NCI-H1930 (cell line): Measurements from ENCODE around the gene IL12B.
"Not testable (repeated sequence)": the region's sequence is repeated elsewhere in the genome, so short reads cannot be mapped to it uniquely, and the experiment has no call there.

Experiments
- DNase-seq, 2 experiments: peaks; one replicate each; lab custom pipeline; 2025; lab: John Stamatoyannopoulos, UW

IL12B gene

GRCh38 chr5:159330131-159330800 is at the start of gene IL12B:
TSS of gene IL12B (minus strand) at chr5:159330487. CDS start at chr5:159326782, 3,705 bp downstream.
- DNase-seq: no peak

GRCh38 chr5:159377653-159378052 is 47.4 kb upstream of the IL12B start:
- DNase-seq: no peak

- DNase-seq: not testable (repeated sequence)
Measured at GRCh38 chr5:159367866-159368265, 37.6 kb upstream of the IL12B start.

GRCh38 chr5:159366776-159367175 is 36.5 kb upstream of the IL12B start:
- not testable (repeated sequence) for DNase-seq

- no peak for DNase-seq
Measured at GRCh38 chr5:159362220-159362619, 31.9 kb upstream of the IL12B start.

- not testable (repeated sequence) for DNase-seq
Measured at GRCh38 chr5:159359871-159360270, 29.6 kb upstream of the IL12B start.

- DNase-seq: no peak
Measured at GRCh38 chr5:159359408-159359807, 29.1 kb upstream of the IL12B start.

GRCh38 chr5:159353661-159354252 is 23.5 kb upstream of the IL12B start:
- no peak for DNase-seq

- not testable (repeated sequence) for DNase-seq
Measured at GRCh38 chr5:159350644-159351043, 20.4 kb upstream of the IL12B start.

- not testable (repeated sequence) for DNase-seq
Measured at GRCh38 chr5:159350216-159350615, 19.9 kb upstream of the IL12B start.

GRCh38 chr5:159345861-159346260 is 15.6 kb upstream of the IL12B start:
- no peak for DNase-seq

- no peak for DNase-seq
Measured at GRCh38 chr5:159345336-159345735, 15.0 kb upstream of the IL12B start.

GRCh38 chr5:159343295-159344094 is 13.2 kb upstream of the IL12B start:
- DNase-seq: no peak

GRCh38 chr5:159342840-159343239 is 12.6 kb upstream of the IL12B start:
- DNase-seq: no peak

- no peak for DNase-seq
Measured at GRCh38 chr5:159341906-159342310, 11.6 kb upstream of the IL12B start.

GRCh38 chr5:159341145-159341544 is 10.9 kb upstream of the IL12B start:
- no peak for DNase-seq

- DNase-seq: no peak
Measured at GRCh38 chr5:159340511-159340910, 10.2 kb upstream of the IL12B start.

- no peak for DNase-seq
Measured at GRCh38 chr5:159339460-159339859, 9.2 kb upstream of the IL12B start.

- no peak for DNase-seq
Measured at GRCh38 chr5:159338118-159338517, 7.8 kb upstream of the IL12B start.

- no peak for DNase-seq
Measured at GRCh38 chr5:159337016-159337955, 7.0 kb upstream of the IL12B start.

GRCh38 chr5:159336586-159336985 is 6.3 kb upstream of the IL12B start:
- no peak for DNase-seq

- no peak for DNase-seq
Measured at GRCh38 chr5:159333545-159333925, 3.2 kb upstream of the IL12B start.
